Prostate gland (tissue), 2 donors: ENCODE measurements around the gene DLGAP4. TPM values are rescaled to one million over a fixed set of nuclear protein-coding genes. Genes with fewer than 3 reads are reported as not detected.

ENCODE experiments used
- DNase-seq: peaks from one replicate; pipeline ENCODE4 v3.0.0-alpha.2; 2019; ENCODE audit warnings: low spot score
- H3K27ac ChIP-seq, 2 donors: fragments of 200-600 bp; sonication (generic); 2 replicates each; pipeline ENCODE4 v1.5.1; 2017 to 2019
- H3K27me3 ChIP-seq: fragments of 200-600 bp; sonication (generic); replicated peaks from 2 replicates; pipeline ENCODE4 v1.5.1; 2019; ENCODE audit not compliant: insufficient read depth
- H3K36me3 ChIP-seq, 2 donors: fragments of 200-600 bp; sonication (generic); 1 replicate in 1 of 2; 2 replicates in 1 of 2; pipeline versions ENCODE4 v1.5.1 to v1.8.1; 2017 to 2019
- H3K4me1 ChIP-seq: fragments of 200-600 bp; sonication (generic); replicated peaks from 2 replicates; pipeline ENCODE4 v1.5.1; 2019
- H3K4me3 ChIP-seq, 2 donors: fragments of 200-600 bp; sonication (generic); 2 replicates each; pipeline ENCODE4 v1.5.1; 2017 to 2019
- H3K9me3 ChIP-seq: fragments of 200-600 bp; sonication (generic); 2 replicates; pipeline ENCODE4 v1.5.1; 2017
- POLR2A ChIP-seq: fragments of 450-650 bp; IDR thresholded peaks from one replicate; pipeline ENCODE4 v1.6.1; 2016; ENCODE audit warnings: antibody characterized with exemption, mild to moderate bottlenecking
- POLR2AphosphoS5 ChIP-seq: sonication (generic); formaldehyde crosslinking; IDR thresholded peaks from one replicate; pipeline ENCODE4 v1.6.1; 2017; ENCODE audit warnings: antibody characterized with exemption
- WGBS: methylation state at CpG from one replicate; pipeline ENCODE4 v1.1.5; 2018; 5-methylcytosine and 5-hydroxymethylcytosine counted together
- intact Hi-C: fragments of 100-400 bp; cut with DNase I; formaldehyde crosslinking; loops from one replicate; pipeline ENCODE4 v1.14.2; 2022
- total RNA-seq, 2 donors: library from RNA; depleted of rRNA; stranded (reverse); fragments of >200 nt; gene quantifications; one replicate each; pipeline ENCODE4 v1.1.0, GENCODE V29; 2016
- TF ChIP-seq, protein P1 (sequence below), 4 experiments: fragments of 200-600 bp in 2 of 4; fragments of 450-650 bp in 2 of 4; sonication (generic) in 2 of 4; IDR thresholded peaks; 1 replicate in 3 of 4; 2 replicates in 1 of 4; pipeline ENCODE4 v1.5.1; 2016 to 2019; ENCODE audit warnings: antibody characterized with exemption in 4 of 4, mild to moderate bottlenecking in 2 of 4, moderate library complexity in 2 of 4

The DLGAP4 gene
- total RNA-seq, 2 donors from 2014 or later, result 38.0 to 104 TPM

DNA sequence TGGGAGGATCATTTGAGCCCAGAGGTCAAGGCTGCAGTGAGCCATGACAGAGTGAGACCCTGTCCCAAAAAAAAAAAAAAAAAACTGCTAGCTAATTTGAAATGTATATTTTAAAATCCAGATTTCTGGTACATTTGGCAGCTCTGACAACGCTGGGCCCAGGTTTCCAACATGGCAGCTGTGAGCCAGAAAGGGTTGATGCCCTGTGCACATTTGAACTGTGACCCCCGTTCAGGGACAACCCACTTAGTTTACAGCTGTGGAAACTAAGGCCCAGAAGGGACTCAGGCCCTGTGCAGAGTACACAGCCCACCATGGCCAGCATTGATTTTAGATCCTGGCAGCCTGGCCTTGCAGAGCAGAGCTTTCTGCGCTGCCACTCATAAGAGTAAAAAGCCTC lies 179.1 kb downstream of the DLGAP4 start:
- H3K36me3 ChIP-seq, result no peaks in the 10 kb centered on the region
- no peaks in the 10 kb centered on the region for H3K9me3 ChIP-seq
- no peak overlapping the region for H3K4me3 ChIP-seq
- H3K27me3 ChIP-seq, result no peaks in the 10 kb centered on the region
- TF ChIP-seq POLR2AphosphoS5, result no peak
- TF ChIP-seq, protein P1, sequence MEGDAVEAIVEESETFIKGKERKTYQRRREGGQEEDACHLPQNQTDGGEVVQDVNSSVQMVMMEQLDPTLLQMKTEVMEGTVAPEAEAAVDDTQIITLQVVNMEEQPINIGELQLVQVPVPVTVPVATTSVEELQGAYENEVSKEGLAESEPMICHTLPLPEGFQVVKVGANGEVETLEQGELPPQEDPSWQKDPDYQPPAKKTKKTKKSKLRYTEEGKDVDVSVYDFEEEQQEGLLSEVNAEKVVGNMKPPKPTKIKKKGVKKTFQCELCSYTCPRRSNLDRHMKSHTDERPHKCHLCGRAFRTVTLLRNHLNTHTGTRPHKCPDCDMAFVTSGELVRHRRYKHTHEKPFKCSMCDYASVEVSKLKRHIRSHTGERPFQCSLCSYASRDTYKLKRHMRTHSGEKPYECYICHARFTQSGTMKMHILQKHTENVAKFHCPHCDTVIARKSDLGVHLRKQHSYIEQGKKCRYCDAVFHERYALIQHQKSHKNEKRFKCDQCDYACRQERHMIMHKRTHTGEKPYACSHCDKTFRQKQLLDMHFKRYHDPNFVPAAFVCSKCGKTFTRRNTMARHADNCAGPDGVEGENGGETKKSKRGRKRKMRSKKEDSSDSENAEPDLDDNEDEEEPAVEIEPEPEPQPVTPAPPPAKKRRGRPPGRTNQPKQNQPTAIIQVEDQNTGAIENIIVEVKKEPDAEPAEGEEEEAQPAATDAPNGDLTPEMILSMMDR (IDR thresholded peaks at IDR 0.05), result no peak
- WGBS, result 93% methylated on average over 3 of the region's 3 CpGs
- H3K27ac ChIP-seq, result no peak overlapping the region
- intact Hi-C loops, result no loop called here
- no peak for DNase-seq
- peaks cover 14% of the 10 kb centered on the region for H3K4me1 ChIP-seq

GRCh38 chr20:36487069-36487468 lies 180.9 kb downstream of the DLGAP4 start:
- H3K4me1 ChIP-seq, result peaks cover 7% of the 10 kb centered on the region
- H3K27ac ChIP-seq, result no peak overlapping the region
- TF ChIP-seq POLR2AphosphoS5, result no peak
- TF ChIP-seq POLR2A, result no peak
- TF ChIP-seq, protein P1 (IDR thresholded peaks at IDR 0.05), result no peak
- intact Hi-C loops, result no loop called here
- no peaks in the 10 kb centered on the region for H3K36me3 ChIP-seq
- DNase-seq, result no peak
- H3K9me3 ChIP-seq, result no peaks in the 10 kb centered on the region
- H3K4me3 ChIP-seq, result no peak overlapping the region
- 79% methylated on average over 1 of the region's 1 CpG for WGBS
- H3K27me3 ChIP-seq, result no peaks in the 10 kb centered on the region

DNA sequence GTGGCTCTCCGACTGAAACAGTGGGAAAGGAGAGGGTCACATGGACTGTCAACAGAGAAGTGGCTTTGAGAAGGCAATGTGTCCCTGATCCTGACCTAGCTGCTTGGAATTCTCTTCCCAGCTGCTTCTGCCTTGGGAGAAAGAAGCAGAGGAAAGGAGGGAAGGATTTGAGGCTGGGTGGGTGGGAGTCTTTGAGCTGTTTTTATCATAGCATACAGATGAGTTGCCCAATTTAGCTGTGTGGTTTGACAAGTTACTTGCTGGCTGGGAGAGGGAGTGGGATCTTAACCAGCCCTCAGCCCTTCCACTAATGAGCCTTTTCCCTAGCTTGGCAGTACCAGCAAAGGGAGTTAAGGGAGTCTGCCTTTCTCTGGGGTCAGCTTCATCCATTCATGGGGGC lies 184.1 kb downstream of the DLGAP4 start:
- Histone ChIP-seq H3K27me3 (no peaks in the 10 kb centered on the region), H3K4me3 (no peak overlapping the region), H3K4me1 (peaks cover 4% of the 10 kb centered on the region), H3K36me3 (no peaks in the 10 kb centered on the region), H3K27ac (no peak overlapping the region), H3K9me3 (no peaks in the 10 kb centered on the region)
- intact Hi-C loops, result no loop called here
- TF ChIP-seq POLR2AphosphoS5 (no peak), POLR2A (no peak)
- TF ChIP-seq, protein P1 (IDR thresholded peaks at IDR 0.05), result no peak
- DNase-seq, result no peak
- WGBS, result 85% methylated on average over 1 of the region's 1 CpG

DNA sequence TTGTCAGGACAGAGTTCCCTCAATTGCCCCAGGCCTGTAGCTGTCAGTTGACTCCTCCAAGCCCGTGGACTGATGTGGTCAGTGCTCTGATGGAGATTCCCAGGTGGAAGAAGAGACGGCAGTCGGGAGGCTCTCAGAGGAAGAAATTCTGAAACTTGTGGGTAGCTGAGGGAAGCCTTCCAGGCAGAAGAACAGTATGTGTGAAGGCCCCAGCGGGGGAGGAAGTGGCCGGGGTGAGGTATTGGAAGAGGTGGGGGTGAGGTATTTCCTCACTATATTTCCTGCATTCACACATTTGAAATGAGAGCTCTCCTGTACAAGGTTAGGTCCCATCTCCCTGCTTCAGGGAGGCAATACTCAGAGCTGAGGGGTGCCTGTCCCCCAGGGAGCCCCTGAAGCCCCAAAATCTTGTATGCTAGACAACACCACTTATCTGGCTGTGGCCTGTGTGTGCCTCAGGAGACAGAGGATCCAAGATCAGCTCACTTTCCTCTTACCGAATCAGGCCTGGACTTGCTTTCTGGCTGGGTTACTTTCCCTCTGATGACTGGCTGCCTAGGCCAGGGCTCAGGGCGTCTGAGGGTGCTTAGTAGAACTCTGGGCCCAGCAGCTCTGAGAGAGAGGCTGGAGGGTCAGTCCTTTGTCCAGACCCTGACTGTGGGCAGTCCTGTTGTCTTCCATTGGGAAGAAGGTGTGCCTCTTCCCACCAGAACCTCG lies 185.9 kb downstream of the DLGAP4 start:
- H3K4me3 ChIP-seq, result no peak overlapping the region

More for the DNA sequence above, 185.9 kb downstream of the DLGAP4 start:
- Histone ChIP-seq H3K27me3 (no peaks in the 10 kb centered on the region), H3K27ac (peak overlapping the region; percentile 19 to 65), H3K4me1 (peaks cover 4% of the 10 kb centered on the region), H3K9me3 (no peaks in the 10 kb centered on the region), H3K36me3 (peaks cover 0 to 5% of the 10 kb centered on the region in 2 donors)
- 15% methylated on average over 8 of the region's 8 CpGs for WGBS
- intact Hi-C loops, result no loop called here
- TF ChIP-seq, protein P1 (IDR thresholded peaks at IDR 0.05), result no peak
- TF ChIP-seq POLR2AphosphoS5, result peak; percentile 27
- DNase-seq, result peak; percentile 37
